KMS-11 (cell line): ENCODE results near the gene AGMAT.

Experiments
- H2AFZ ChIP-seq: fragments of 200-600 bp; sonication (generic); 2 replicates; pipeline ENCODE4 v1.6.1; 2016; ENCODE audit warnings: antibody characterized with exemption, mixed run types, low read depth
- H3K27ac ChIP-seq: fragments of 200-600 bp; sonication (generic); 2 replicates; pipeline ENCODE4 v1.6.1; 2016; ENCODE audit warnings: mild to moderate bottlenecking, mixed run types
- H3K27me3 ChIP-seq: fragments of 200-600 bp; sonication (generic); 2 replicates; pipeline ENCODE4 v1.6.1; 2017; ENCODE audit warnings: mild to moderate bottlenecking, low read depth, mixed run types, moderate library complexity; ENCODE audit not compliant: insufficient read depth
- H3K36me3 ChIP-seq: fragments of 200-600 bp; sonication (generic); 2 replicates; pipeline ENCODE4 v1.6.1; 2017; ENCODE audit warnings: mild to moderate bottlenecking, mixed run types; ENCODE audit not compliant: insufficient read depth
- H3K4me1 ChIP-seq: fragments of 200-600 bp; sonication (generic); 2 replicates; pipeline ENCODE4 v1.6.1; 2016; ENCODE audit warnings: mild to moderate bottlenecking, low read depth, mixed run types; ENCODE audit not compliant: poor library complexity, severe bottlenecking
- H3K4me2 ChIP-seq: fragments of 200-600 bp; sonication (generic); 2 replicates; pipeline ENCODE4 v1.7.0; 2016; ENCODE audit warnings: mild to moderate bottlenecking, mixed run types
- H3K4me3 ChIP-seq: fragments of 200-600 bp; sonication (generic); IDR thresholded peaks from 2 replicates; pipeline ENCODE4 v1.6.1; 2017; ENCODE audit warnings: low read depth, low read length, mixed read lengths; ENCODE audit not compliant: insufficient read depth
- H3K79me2 ChIP-seq: fragments of 200-600 bp; sonication (generic); 2 replicates; pipeline ENCODE4 v1.6.1; 2016; ENCODE audit warnings: low read depth, mixed run types; ENCODE audit not compliant: insufficient read depth
- H3K9ac ChIP-seq: fragments of 200-600 bp; sonication (generic); 2 replicates; pipeline ENCODE4 v1.6.1; 2016; ENCODE audit warnings: mild to moderate bottlenecking, mixed run types
- H4K20me1 ChIP-seq: fragments of 200-600 bp; sonication (generic); 2 replicates; pipeline ENCODE4 v1.6.1; 2016; ENCODE audit warnings: mild to moderate bottlenecking, mixed run types; ENCODE audit not compliant: insufficient read depth
- CTCF ChIP-seq: fragments of 200-600 bp; sonication (generic); conservative IDR thresholded peaks from 2 replicates; pipeline ENCODE4 v1.6.1; 2017; ENCODE audit warnings: low read depth, mild to moderate bottlenecking, antibody characterized with exemption, low read length, moderate library complexity, mixed read lengths

The AGMAT gene

GRCh38 chr1:15626269-15626950, 41.6 kb upstream of the AGMAT start:
- TF ChIP-seq CTCF = no peak
- Histone ChIP-seq H3K36me3 (peaks cover 3% of the 10 kb centered on the region; the same call in 1 of the 2 replicates), H3K79me2 (peaks cover 83% of the 10 kb centered on the region), H3K4me3 (no peak overlapping the region), H3K9ac (no peak overlapping the region), H3K27ac (peak overlapping the region; percentile 37), H3K4me2 (peak overlapping the region; percentile 53; the same call in 1 of the 2 replicates), H3K4me1 (peaks cover 65% of the 10 kb centered on the region), H4K20me1 (peaks cover 10% of the 10 kb centered on the region; the same call in 1 of the 2 replicates), H3K27me3 (no peaks in the 10 kb centered on the region), H2AFZ (no peak overlapping the region)

- H3K79me2 ChIP-seq = peaks cover 93% of the 10 kb centered on the region
- peaks cover 10% of the 10 kb centered on the region; the same call in 1 of the 2 replicates for H4K20me1 ChIP-seq
- H3K4me3 ChIP-seq = no peak overlapping the region
- H3K27ac ChIP-seq = no peak overlapping the region
- H2AFZ ChIP-seq = no peak overlapping the region
- peaks cover 3% of the 10 kb centered on the region; the same call in 1 of the 2 replicates for H3K36me3 ChIP-seq
- no peak overlapping the region for H3K9ac ChIP-seq
- H3K27me3 ChIP-seq = no peaks in the 10 kb centered on the region
- H3K4me2 ChIP-seq = peak overlapping the region; percentile 53
- TF ChIP-seq CTCF = no peak
- H3K4me1 ChIP-seq = peaks cover 76% of the 10 kb centered on the region
Observed at GRCh38 chr1:15625056-15625917, 40.4 kb upstream of the AGMAT start.

- no peak for TF ChIP-seq CTCF
- H3K27ac ChIP-seq = no peak overlapping the region
- H3K79me2 ChIP-seq = peaks cover 94% of the 10 kb centered on the region
- H3K4me3 ChIP-seq = no peak overlapping the region
- no peaks in the 10 kb centered on the region for H3K27me3 ChIP-seq
- H4K20me1 ChIP-seq = peaks cover 10% of the 10 kb centered on the region; the same call in 1 of the 2 replicates
- no peak overlapping the region for H3K9ac ChIP-seq
- H2AFZ ChIP-seq = no peak overlapping the region
- peaks cover 86% of the 10 kb centered on the region for H3K4me1 ChIP-seq
- H3K4me2 ChIP-seq = no peak overlapping the region
- H3K36me3 ChIP-seq = 0 out of 2 replicates have a peak, but pooled peaks cover 3% of the 10 kb centered on the region
Observed at GRCh38 chr1:15624133-15624714, 39.4 kb upstream of the AGMAT start.

GRCh38 chr1:15623435-15623834, 38.6 kb upstream of the AGMAT start:
- TF ChIP-seq CTCF = no peak
- Histone ChIP-seq H3K4me2 (no peak overlapping the region), H3K27ac (no peak overlapping the region), H3K9ac (no peak overlapping the region), H3K4me1 (peaks cover 89% of the 10 kb centered on the region), H4K20me1 (peaks cover 13% of the 10 kb centered on the region; the same call in 1 of the 2 replicates), H3K4me3 (no peak overlapping the region), H3K79me2 (peaks cover 94% of the 10 kb centered on the region), H3K36me3 (0 out of 2 replicates have a peak, but pooled peaks cover 3% of the 10 kb centered on the region), H3K27me3 (no peaks in the 10 kb centered on the region), H2AFZ (no peak overlapping the region)
